Mammary epithelial cell (primary cell): ENCODE measurements around the gene NEGR1.

Source experiments
- EZH2 ChIP-seq: IDR thresholded peaks from 2 replicates; pipeline ENCODE4 v1.6.1; 2012; ENCODE audit warnings: low read length, inconsistent platforms, borderline replicate concordance
- TF ChIP-seq, protein P1 (sequence below), 2 donors: IDR thresholded peaks in 1 of 2; conservative IDR thresholded peaks in 1 of 2; 2 replicates each; pipeline ENCODE4 v1.5.1; 2011 to 2012; ENCODE audit warnings: inconsistent platforms in 2 of 2, low read length in 2 of 2, mild to moderate bottlenecking in 2 of 2, control low read depth in 1 of 2, low read depth in 1 of 2; ENCODE audit not compliant: insufficient read depth in 1 of 2; ENCODE audit errors: extremely low read depth in 1 of 2

DNA sequence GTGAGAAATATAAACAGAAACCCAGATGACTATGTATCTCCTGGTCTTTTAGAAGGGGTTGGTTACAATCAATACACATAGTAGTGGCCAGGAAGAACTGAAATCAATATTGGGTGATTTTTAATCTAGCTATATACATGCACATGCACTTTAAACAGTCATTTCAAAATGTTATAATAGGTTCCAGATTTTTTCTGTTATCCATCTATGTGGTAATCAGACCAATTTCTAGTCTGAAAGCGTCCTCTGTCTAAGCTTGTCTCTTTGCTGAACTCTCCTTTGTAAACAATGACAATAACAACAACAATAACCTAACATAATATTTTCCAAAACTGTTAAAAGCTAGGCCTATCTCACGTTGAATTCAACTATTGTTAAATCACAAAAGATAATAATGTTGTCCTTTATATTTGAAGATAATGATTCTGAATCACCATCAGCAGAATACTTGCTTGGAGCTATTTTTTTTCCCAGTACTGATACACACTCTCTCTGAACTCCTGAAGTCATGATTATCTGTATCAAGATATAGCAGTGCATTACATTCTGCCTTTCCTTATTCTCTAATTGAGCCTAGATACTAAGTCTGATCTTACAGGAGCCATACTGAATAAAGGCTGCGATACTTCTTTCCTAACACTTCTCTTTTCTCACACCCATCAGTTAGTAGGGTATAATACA, 704.7 kb downstream of the NEGR1 start:
- TF ChIP-seq, protein P1, sequence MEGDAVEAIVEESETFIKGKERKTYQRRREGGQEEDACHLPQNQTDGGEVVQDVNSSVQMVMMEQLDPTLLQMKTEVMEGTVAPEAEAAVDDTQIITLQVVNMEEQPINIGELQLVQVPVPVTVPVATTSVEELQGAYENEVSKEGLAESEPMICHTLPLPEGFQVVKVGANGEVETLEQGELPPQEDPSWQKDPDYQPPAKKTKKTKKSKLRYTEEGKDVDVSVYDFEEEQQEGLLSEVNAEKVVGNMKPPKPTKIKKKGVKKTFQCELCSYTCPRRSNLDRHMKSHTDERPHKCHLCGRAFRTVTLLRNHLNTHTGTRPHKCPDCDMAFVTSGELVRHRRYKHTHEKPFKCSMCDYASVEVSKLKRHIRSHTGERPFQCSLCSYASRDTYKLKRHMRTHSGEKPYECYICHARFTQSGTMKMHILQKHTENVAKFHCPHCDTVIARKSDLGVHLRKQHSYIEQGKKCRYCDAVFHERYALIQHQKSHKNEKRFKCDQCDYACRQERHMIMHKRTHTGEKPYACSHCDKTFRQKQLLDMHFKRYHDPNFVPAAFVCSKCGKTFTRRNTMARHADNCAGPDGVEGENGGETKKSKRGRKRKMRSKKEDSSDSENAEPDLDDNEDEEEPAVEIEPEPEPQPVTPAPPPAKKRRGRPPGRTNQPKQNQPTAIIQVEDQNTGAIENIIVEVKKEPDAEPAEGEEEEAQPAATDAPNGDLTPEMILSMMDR (conservative IDR thresholded peaks at IDR 0.05 in 1 of 2, IDR thresholded peaks at IDR 0.05 in 1 of 2; ENCODE audit: extremely low read depth in 1 of 2, insufficient read depth in 1 of 2, low read depth in 1 of 2, low read length in 2 of 2) = no peak
- TF ChIP-seq EZH2 = no peak
